Endothelial cell (in vitro differentiated cells): ENCODE measurements around the gene MYBPC3. TPM values are rescaled to one million over a fixed set of nuclear protein-coding genes. Genes with fewer than 3 reads are reported as not detected.

ENCODE experiments used
- DNase-seq: peaks from one replicate; pipeline ENCODE4 v3.0.0; 2021; ENCODE audit warnings: low spot score
- H3K27ac Mint-ChIP-seq: one replicate; pipeline ENCODE4 v1.8.0; 2021; ENCODE audit warnings: mixed read lengths, inconsistent platforms; ENCODE audit not compliant: unreplicated experiment
- H3K27me3 Mint-ChIP-seq: one replicate; pipeline ENCODE4 v1.8.0; 2021; ENCODE audit warnings: mild to moderate bottlenecking, moderate library complexity, mixed read lengths, inconsistent platforms; ENCODE audit not compliant: unreplicated experiment
- H3K36me3 Mint-ChIP-seq: one replicate; pipeline ENCODE4 v1.8.0; 2021; ENCODE audit warnings: mild to moderate bottlenecking, low read depth, mixed read lengths, inconsistent platforms; ENCODE audit not compliant: unreplicated experiment
- H3K4me1 Mint-ChIP-seq: one replicate; pipeline ENCODE4 v1.8.0; 2021; ENCODE audit warnings: mild to moderate bottlenecking, mixed read lengths, inconsistent platforms; ENCODE audit not compliant: unreplicated experiment
- H3K4me3 Mint-ChIP-seq: one replicate; pipeline ENCODE4 v1.8.0; 2021; ENCODE audit warnings: mild to moderate bottlenecking, mixed read lengths, inconsistent platforms; ENCODE audit not compliant: unreplicated experiment
- H3K9me3 Mint-ChIP-seq: one replicate; pipeline ENCODE4 v1.8.0; 2021; ENCODE audit warnings: mixed read lengths, inconsistent platforms; ENCODE audit not compliant: unreplicated experiment
- CTCF ChIP-seq: fragments of 200-600 bp; sonication (generic); IDR thresholded peaks from one replicate; pipeline ENCODE4 v1.5.0; 2021; ENCODE audit warnings: antibody characterized with exemption; ENCODE audit not compliant: unreplicated experiment
- total RNA-seq: library from RNA; stranded (reverse); fragmentation: NEBNext Ultra II Directional; extraction: Animal tissue kit (Norgen Biotek cat#: 25700); gene quantifications from one replicate; pipeline ENCODE4 v1.2.1, GENCODE V29; 2021; ENCODE audit not compliant: unreplicated experiment

Gene MYBPC3
- total RNA-seq, 1 donor from 2014 or later, result not detected

- DNase-seq, result no peak
- no peak for TF ChIP-seq CTCF
- peaks cover 2% of the 10 kb centered on the region for H3K27me3 Mint-ChIP-seq
- peaks cover 56% of the 10 kb centered on the region for H3K36me3 Mint-ChIP-seq
- H3K4me1 Mint-ChIP-seq, result no peaks in the 10 kb centered on the region
- H3K27ac Mint-ChIP-seq, result no peak overlapping the region
- no peaks in the 10 kb centered on the region for H3K9me3 Mint-ChIP-seq
- no peak overlapping the region for H3K4me3 Mint-ChIP-seq
Measured at GRCh38 chr11:47295385-47295784, 57.1 kb downstream of the MYBPC3 start.

DNA sequence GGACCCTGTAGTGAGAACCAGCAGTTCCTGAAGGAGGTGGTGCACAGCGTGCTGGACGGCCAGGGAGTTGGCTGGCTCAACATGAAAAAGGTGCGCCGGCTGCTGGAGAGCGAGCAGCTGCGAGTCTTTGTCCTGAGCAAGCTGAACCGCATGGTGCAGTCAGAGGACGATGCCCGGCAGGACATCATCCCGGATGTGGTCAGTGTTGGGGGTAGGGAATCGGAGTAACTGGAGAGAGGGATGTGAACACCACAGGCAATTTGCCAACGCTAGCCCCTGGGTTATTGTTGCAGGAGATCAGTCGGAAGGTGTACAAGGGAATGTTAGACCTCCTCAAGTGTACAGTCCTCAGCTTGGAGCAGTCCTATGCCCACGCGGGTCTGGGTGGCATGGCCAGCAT lies 62.6 kb downstream of the MYBPC3 start:
- Mint-ChIP-seq H3K27ac (no peak overlapping the region), H3K4me1 (no peaks in the 10 kb centered on the region), H3K36me3 (peaks cover 61% of the 10 kb centered on the region), H3K9me3 (no peaks in the 10 kb centered on the region), H3K27me3 (peaks cover 4% of the 10 kb centered on the region), H3K4me3 (no peak overlapping the region)
- no peak for TF ChIP-seq CTCF
- DNase-seq, result no peak

GRCh38 chr11:47288066-47288465 lies 64.4 kb downstream of the MYBPC3 start:
- Mint-ChIP-seq H3K9me3 (no peaks in the 10 kb centered on the region), H3K27me3 (peaks cover 5% of the 10 kb centered on the region), H3K4me1 (no peaks in the 10 kb centered on the region), H3K27ac (no peak overlapping the region), H3K36me3 (peaks cover 68% of the 10 kb centered on the region), H3K4me3 (no peak overlapping the region)
- DNase-seq, result no peak
- TF ChIP-seq CTCF, result no peak

- Mint-ChIP-seq H3K4me3 (no peak overlapping the region), H3K27me3 (peaks cover 5% of the 10 kb centered on the region), H3K36me3 (peaks cover 64% of the 10 kb centered on the region), H3K27ac (no peak overlapping the region), H3K4me1 (no peaks in the 10 kb centered on the region), H3K9me3 (no peaks in the 10 kb centered on the region)
- no peak for TF ChIP-seq CTCF
- no peak for DNase-seq
Measured at GRCh38 chr11:47285969-47286770, 66.3 kb downstream of the MYBPC3 start.

DNA sequence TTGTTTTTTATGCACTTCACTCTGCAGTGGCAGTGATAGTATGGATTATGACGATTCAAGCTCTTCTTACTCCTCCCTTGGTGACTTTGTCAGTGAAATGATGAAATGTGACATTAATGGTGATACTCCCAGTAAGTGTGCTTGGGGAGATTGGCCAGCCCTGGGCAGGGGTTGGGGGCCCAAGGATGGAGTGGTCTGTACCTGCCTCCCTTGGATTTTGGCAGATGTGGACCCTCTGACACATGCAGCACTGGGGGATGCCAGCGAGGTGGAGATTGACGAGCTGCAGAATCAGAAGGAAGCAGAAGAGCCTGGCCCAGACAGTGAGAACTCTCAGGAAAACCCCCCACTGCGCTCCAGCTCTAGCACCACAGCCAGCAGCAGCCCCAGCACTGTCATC lies 68.4 kb downstream of the MYBPC3 start:
- H3K4me3 Mint-ChIP-seq, result peak overlapping the region; percentile 17
- DNase-seq, result no peak
- TF ChIP-seq CTCF, result no peak
- no peak overlapping the region for H3K27ac Mint-ChIP-seq
- no peaks in the 10 kb centered on the region for H3K4me1 Mint-ChIP-seq
- H3K27me3 Mint-ChIP-seq, result peaks cover 4% of the 10 kb centered on the region
- H3K36me3 Mint-ChIP-seq, result peaks cover 51% of the 10 kb centered on the region
- H3K9me3 Mint-ChIP-seq, result no peaks in the 10 kb centered on the region
